PC-9 (cell line): ENCODE data around the gene SALL3. TPM values are rescaled to one million over a fixed set of nuclear protein-coding genes. Genes with fewer than 3 reads are reported as not detected.

Experiments used
- BruUV-seq: library from RNA; stranded (reverse); fragments of 400-500 nt; replicated peaks from 2 replicates; lab custom pipeline; 2021; lab: Mats Ljungman, UMichigan
- CTCF ChIA-PET: fragments of 300-600 bp; sonication (Branson Sonifier 250); formaldehyde crosslinking; loops from one replicate; lab custom pipeline; 2022; ENCODE audit warnings: antibody characterized with exemption; lab: Charles Lee
- POLR2A ChIA-PET: fragments of 300-600 bp; sonication (Branson Sonifier 250); formaldehyde crosslinking; loops from one replicate; lab custom pipeline; 2022; ENCODE audit warnings: antibody characterized with exemption; ENCODE audit not compliant: unreplicated experiment; lab: Charles Lee
- DNase-seq, 2 experiments: peaks; one replicate each; pipeline versions ENCODE4 v3.0.0 to v3.0.0-alpha.2; 2015 to 2022; ENCODE audit warnings: mixed read lengths in 1 of 2
- H2AFZ ChIP-seq: fragments of 200-600 bp; sonication (generic); 2 replicates; pipeline ENCODE4 v1.8.1; 2017; ENCODE audit warnings: antibody characterized with exemption
- H3F3A ChIP-seq: fragments of 200-600 bp; sonication (generic); 2 replicates; pipeline ENCODE4 v1.8.1; 2017; ENCODE audit warnings: antibody characterized with exemption, mild to moderate bottlenecking, low read depth; ENCODE audit not compliant: insufficient read depth
- H3K27ac ChIP-seq: fragments of 200-600 bp; sonication (generic); 2 replicates; pipeline ENCODE4 v1.6.1; 2016; ENCODE audit warnings: mixed run types
- H3K27me3 ChIP-seq: fragments of 200-600 bp; sonication (generic); 2 replicates; pipeline ENCODE4 v1.6.1; 2016; ENCODE audit warnings: low read depth, mixed run types; ENCODE audit not compliant: insufficient read depth
- H3K36me3 ChIP-seq: fragments of 200-600 bp; sonication (generic); 2 replicates; pipeline ENCODE4 v1.6.1; 2016; ENCODE audit warnings: low read depth, mixed run types
- H3K4me1 ChIP-seq: fragments of 200-600 bp; sonication (generic); replicated peaks from 2 replicates; pipeline ENCODE4 v1.6.1; 2016; ENCODE audit warnings: mixed run types; ENCODE audit not compliant: insufficient read depth
- H3K4me2 ChIP-seq: fragments of 200-600 bp; sonication (generic); 2 replicates; pipeline ENCODE4 v1.6.1; 2017; ENCODE audit warnings: mixed run types
- H3K4me3 ChIP-seq: fragments of 200-600 bp; sonication (generic); 2 replicates; pipeline ENCODE4 v1.6.1; 2016; ENCODE audit warnings: mixed run types
- H3K79me2 ChIP-seq: fragments of 200-600 bp; sonication (generic); 2 replicates; pipeline ENCODE4 v1.6.1; 2017; ENCODE audit warnings: low read depth, mixed run types
- H3K9me2 ChIP-seq: fragments of 200-600 bp; sonication (generic); 2 replicates; pipeline ENCODE4 v1.8.1; 2017; ENCODE audit warnings: mild to moderate bottlenecking; ENCODE audit not compliant: insufficient read depth
- H3K9me3 ChIP-seq: fragments of 200-600 bp; sonication (generic); 2 replicates; pipeline ENCODE4 v1.8.1; 2016; ENCODE audit warnings: low read depth; ENCODE audit not compliant: insufficient read depth
- H4K20me1 ChIP-seq: fragments of 200-600 bp; sonication (generic); 2 replicates; pipeline ENCODE4 v1.8.1; 2017; ENCODE audit not compliant: insufficient read depth
- CTCF ChIP-seq: fragments of 200-600 bp; sonication (generic); conservative IDR thresholded peaks from 2 replicates; pipeline ENCODE4 v1.6.1; 2017; ENCODE audit warnings: mixed run types, antibody characterized with exemption, mild to moderate bottlenecking, moderate library complexity
- EZH2 ChIP-seq: fragments of 200-600 bp; sonication (generic); IDR thresholded peaks from 2 replicates; pipeline ENCODE4 v1.8.0; 2017; ENCODE audit warnings: antibody characterized with exemption, low read depth
- intact Hi-C: fragments of 100-400 bp; cut with micrococcal nuclease; formaldehyde crosslinking; loops from one replicate; pipeline ENCODE4 v1.10.0; 2022; ENCODE audit not compliant: unreplicated experiment
- total RNA-seq: library from RNA; stranded (reverse); gene quantifications from 2 replicates; pipeline ENCODE4 v1.2.3, GENCODE V29; 2021

The SALL3 gene
- total RNA-seq, 1 experiment from 2014 or later = not detected

GRCh38 chr18:79019881-79020280 is 40.3 kb downstream of the SALL3 start:
- Histone ChIP-seq H3K9me3 (no peaks in the 10 kb centered on the region), H4K20me1 (no peaks in the 10 kb centered on the region), H3K4me3 (no peak overlapping the region), H3K36me3 (no peaks in the 10 kb centered on the region), H3K4me1 (no peaks in the 10 kb centered on the region), H3K27me3 (peaks cover 84% of the 10 kb centered on the region), H3K9me2 (no peaks in the 10 kb centered on the region), H3K27ac (no peak overlapping the region), H3F3A (no peaks in the 10 kb centered on the region), H3K79me2 (no peaks in the 10 kb centered on the region), H2AFZ (no peak overlapping the region), H3K4me2 (no peak overlapping the region)
- TF ChIP-seq EZH2 (no peak), CTCF (no peak)
- intact Hi-C loops = no loop called here
- no peak for DNase-seq
- ChIA-PET POLR2A (no interaction called here), CTCF (no interaction called here)
- BruUV-seq = no TSS peak

- H3K4me3 ChIP-seq = no peak overlapping the region
- ChIA-PET CTCF (no interaction called here), POLR2A (no interaction called here)
- no peak overlapping the region for H3K27ac ChIP-seq
- no peak for DNase-seq
- no peaks in the 10 kb centered on the region for H3K79me2 ChIP-seq
- H3K36me3 ChIP-seq = no peaks in the 10 kb centered on the region
- H4K20me1 ChIP-seq = no peaks in the 10 kb centered on the region
- no TSS peak for BruUV-seq
- no peaks in the 10 kb centered on the region for H3K9me3 ChIP-seq
- H3F3A ChIP-seq = no peaks in the 10 kb centered on the region
- TF ChIP-seq CTCF = no peak
- no peak for TF ChIP-seq EZH2
- H2AFZ ChIP-seq = no peak overlapping the region
- intact Hi-C loops = no loop called here
- no peaks in the 10 kb centered on the region for H3K9me2 ChIP-seq
- H3K4me1 ChIP-seq = no peaks in the 10 kb centered on the region
- H3K4me2 ChIP-seq = no peak overlapping the region
- H3K27me3 ChIP-seq = peaks cover 91% of the 10 kb centered on the region
These were observed 43.0 kb downstream of the SALL3 start for GRCh38 chr18:79022603-79023002.

- Histone ChIP-seq H3K27me3 (peaks cover 83% of the 10 kb centered on the region), H3K4me2 (no peak overlapping the region), H3K4me1 (no peaks in the 10 kb centered on the region), H3K9me3 (no peaks in the 10 kb centered on the region), H3K79me2 (no peaks in the 10 kb centered on the region), H3F3A (no peaks in the 10 kb centered on the region), H4K20me1 (no peaks in the 10 kb centered on the region), H3K4me3 (no peak overlapping the region), H2AFZ (no peak overlapping the region), H3K36me3 (no peaks in the 10 kb centered on the region), H3K27ac (no peak overlapping the region), H3K9me2 (no peaks in the 10 kb centered on the region)
- CTCF ChIA-PET = no interaction called here
- no TSS peak for BruUV-seq
- TF ChIP-seq EZH2 (no peak), CTCF (no peak)
- POLR2A ChIA-PET = no interaction called here
- intact Hi-C loops = no loop called here
- no peak for DNase-seq
These were observed 46.9 kb downstream of the SALL3 start for GRCh38 chr18:79026491-79026890.
